HG02981 (cell line): ENCODE measurements around the gene NHS.
"Not testable (repeated sequence)": the region's sequence is repeated elsewhere in the genome, so short reads cannot be mapped to it uniquely, and the experiment has no call there.

Experiments used
- ATAC-seq: cut with Tn5 transposase; IDR thresholded peaks from one replicate; pipeline ENCODE4 v1.9.1; 2021; ENCODE audit warnings: mild to moderate bottlenecking, moderate library complexity; ENCODE audit not compliant: unreplicated experiment

NHS gene

DNA sequence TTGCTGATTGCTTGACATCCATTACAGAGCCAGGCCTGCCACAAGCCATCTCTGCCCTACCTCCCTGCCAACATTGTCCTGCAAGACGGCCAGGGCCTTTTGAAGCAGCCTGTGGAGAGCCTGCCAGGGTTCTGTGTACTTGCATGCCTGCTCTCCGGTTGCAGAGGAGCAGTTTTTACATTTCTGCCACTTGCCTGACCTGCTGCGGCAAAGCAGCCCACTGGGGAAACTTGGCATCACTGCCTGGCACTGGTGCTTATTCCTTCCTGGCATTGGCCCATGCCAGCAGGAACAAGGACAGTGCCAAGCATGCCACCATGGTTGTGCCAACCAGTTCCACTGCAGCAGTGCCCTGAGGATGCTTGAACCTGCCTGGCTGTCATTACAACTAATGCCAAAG is 167.1 kb downstream of the NHS start:
- ATAC-seq = no peak

DNA sequence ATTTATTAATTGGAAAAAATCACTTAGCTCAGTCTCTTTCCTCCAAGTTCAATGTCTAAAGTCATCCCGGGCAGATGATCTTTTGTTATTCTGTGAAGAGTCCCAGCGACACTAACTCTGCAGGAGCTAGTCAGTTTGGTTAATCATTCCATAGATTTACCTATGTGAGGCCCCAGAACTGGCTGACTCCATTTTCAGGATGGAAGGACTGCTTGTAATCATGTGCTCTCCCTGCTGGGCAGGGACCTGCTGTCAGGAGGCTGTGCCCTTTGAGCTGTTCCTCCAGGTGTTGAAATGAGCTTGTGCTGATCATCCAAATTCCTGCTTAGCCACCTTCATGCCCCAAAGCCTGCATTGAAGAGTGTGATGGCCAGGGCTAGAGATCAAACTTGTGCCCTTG is 169.8 kb downstream of the NHS start:
- no peak for ATAC-seq

DNA sequence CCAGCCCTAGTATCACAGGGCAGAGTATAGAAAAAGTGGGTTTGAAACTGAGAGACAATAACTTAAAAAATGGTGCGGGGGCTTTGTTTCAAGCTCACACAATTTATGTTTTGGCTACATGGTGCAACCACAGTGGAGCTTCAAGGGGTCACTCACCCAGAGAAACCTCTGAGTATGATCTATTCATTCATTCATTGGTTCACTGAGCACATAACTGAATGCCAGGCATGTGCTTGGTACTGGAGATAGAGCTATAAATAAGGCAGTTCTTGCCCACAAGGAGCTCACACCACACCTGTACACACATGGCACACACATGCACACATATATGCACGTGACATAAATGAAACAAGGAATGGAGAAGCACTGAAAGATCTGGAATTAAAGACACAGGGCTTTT is 171.4 kb downstream of the NHS start:
- no peak for ATAC-seq

DNA sequence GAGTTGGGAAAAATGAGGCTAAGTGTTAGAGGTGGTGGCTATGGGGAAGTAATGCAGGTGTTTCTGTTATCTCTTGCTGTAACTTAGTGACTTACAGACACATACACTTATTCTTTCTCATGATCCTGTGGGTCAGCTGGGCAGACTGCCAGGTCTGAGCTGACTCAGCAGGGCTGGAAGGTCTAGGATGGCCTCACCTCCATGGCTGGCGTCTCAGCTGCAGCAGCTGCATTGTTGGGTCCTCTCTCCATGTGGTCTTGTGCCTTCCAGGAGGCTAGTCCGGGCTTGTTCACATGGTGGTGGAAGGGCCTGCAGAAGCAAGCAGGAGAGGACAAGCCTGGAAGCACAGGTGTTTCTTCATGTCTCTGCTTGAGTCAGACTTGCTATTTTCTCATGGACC is 172.7 kb downstream of the NHS start:
- peak; percentile 81 for ATAC-seq

DNA sequence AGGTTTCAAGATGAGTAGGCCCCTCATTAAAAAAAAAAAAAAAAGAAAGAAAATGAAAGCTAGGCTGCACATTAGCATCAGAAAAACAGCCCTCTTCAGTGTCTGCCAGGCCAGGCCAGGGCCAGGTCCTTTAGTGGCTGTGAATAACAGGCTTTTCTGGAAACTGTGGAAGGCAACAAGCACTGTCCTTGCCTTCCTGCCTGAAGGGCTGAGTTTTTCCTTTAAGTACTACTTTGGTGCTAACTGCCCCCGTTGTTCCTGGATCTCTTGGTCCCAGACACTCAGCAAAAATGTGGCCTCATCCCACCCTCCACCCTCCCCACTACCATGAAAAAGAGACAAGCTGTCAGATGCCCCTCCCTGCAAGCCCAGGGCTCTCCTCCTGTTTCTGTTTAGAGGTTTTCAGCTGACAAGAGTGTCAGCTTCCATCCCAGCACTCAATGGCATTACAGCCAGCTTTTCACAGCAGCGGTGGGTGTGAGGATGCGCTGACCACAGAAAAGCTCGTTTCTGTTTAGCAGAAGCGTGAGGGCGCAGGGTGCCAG is 174.2 kb downstream of the NHS start:
- no peak for ATAC-seq

DNA sequence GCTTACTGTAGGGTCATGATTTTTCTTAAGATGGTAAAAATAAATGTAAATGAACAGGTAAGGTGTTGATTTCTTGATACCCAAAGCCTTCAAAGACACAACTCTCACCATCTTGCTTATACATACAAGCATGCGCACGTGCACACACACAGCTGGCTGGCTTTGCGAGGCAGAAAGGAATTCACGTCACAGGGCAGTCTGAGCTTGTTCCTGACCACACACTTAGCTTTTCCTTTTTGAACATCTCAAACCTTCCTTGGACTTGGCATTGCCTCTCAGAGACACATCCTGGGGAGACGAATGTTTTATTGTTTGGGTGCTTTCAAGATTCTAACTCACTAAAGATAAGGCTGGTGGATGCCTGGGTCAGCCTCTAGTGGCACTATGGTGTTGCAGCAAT is 175.0 kb downstream of the NHS start:
- no peak for ATAC-seq

DNA sequence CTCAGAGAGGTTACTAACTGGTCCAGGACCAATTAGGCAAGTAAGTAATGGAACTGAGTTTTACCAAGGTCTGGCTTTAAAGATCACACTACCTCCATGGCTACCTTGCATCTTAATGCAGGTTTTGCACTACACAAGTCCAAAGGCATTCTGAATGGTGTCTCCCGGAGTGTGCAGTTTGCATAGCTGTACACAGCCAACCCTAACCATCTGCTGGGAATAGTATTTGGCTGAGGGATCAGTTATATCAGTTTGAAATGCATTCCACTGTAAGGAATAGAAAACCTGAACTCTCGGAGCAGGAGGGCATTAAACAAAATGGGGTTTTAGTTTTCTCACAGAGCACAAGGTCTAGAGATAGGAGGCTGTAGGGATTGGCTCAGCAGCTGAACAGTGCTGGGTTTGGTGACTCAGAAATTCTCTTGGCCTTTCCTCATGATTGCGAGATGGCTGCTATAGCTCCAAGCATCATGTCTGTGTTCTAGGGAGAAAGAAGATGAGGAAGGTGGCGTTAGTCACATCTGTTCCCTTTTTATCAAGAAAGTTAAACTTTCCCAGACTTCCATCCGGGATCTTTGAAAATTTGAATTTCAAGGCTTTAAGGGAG is 177.1 kb downstream of the NHS start:
- no peak for ATAC-seq

DNA sequence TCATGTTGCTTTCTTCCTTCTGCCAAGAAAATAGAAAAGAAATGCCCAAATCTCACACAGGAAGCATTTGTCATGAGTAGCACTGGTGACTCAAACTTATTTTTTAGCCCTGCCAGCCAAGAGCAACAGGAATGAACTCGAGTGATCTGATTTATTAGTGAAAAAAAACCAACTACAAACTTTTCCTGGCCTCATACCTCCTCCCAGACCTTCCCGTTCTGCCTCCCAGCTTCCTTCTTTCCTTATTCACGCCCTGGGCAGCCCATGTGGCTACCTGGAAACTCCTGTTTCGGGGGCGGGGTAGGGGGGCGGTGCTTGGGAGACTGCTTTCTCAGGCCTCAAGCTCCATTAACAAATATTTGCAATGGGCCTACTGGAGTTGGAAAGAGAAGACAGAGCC is 178.5 kb downstream of the NHS start:
- no peak for ATAC-seq

DNA sequence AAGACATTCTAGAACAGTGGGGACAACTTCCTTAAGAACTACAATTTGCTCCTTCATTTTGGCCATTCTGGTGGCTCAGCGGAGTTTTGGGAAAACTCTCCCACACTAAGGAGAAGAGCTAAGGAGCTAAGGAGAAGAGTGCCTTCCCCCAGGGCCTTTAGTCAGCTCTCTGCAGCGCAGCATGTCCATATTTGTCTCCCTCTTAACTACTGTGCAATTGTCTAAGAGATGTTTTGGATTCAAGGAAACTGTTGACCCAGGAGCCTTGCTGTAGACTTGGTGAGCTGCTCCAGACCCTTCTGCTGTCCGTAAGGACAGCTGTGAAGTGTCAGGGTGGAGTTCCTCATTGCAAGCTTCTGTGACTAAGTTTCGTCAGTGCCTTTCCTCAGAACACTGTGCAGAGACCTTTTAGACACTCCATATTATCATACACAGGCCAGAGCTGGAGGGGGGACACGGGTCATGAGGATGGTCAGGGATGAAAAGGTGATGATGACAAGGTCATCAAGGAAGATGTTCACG is 179.0 kb downstream of the NHS start:
- ATAC-seq = no peak

DNA sequence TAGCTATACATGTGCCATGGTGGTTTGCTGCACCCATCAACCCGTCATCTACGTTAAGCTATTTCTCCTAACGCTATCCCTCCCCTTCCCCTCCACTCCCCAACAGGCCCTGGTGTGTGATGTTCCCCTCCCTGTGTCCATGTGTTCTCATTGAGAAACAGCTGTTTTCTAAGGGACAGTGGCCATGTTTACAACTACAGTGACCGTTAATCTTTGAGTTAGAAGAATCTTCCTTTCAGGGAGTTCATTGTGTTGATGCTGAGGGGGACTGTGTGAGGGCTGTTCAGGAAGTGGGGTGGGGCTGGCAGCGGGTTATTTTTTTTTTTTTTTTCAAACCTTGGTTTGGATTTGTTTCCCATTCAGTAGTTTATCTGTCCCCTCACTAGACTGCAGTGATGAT is 179.9 kb downstream of the NHS start:
- no peak for ATAC-seq

DNA sequence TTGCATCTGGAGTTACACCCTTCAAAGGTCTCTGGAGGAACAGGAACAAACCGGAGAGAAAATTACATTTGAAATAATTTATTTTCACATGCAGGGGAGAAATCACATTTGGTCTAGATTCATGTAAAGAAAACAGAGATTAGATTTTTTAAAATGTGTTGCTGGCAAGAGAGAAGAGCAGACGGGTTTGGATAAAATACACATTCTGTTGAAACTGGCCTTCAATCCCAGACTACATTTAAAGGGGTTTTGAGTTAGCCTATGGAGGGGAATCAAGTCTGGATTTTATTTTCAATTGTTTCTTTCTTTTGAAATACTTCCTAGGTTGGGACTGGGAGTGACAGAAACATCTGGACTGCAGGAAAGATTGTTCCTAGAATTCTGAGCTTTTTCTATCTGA is 180.8 kb downstream of the NHS start:
- ATAC-seq = no peak

DNA sequence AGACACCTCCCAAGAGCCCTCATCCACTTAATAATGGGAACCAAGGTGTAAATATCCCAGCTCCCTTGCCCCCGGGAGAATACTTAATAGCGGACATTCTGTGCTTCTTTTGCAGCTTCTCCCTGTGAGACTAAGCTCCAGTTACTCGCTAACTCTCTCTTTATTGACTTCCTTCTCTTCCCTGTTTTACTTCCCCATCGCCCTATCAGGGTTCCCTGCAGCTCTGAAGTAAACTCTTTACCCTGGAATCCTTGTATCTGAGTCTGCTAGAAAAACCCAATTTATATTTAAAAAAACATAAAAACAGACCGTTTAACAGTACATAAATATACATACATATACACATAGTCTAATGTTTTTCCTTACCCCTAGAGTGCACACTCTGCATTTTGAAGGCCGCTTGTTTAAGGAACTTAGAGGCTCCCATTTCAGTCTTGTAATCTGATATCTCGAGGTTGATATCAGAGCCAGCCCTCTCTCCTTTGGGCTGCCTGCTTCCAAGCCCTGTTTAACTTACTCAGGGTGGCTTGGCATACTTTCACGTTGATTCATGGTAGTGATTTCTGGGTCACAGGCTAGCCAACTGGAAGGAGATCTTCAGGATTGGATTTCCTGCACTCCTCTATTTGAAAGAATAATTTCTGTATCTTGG is 184.9 kb downstream of the NHS start:
- ATAC-seq = no peak

DNA sequence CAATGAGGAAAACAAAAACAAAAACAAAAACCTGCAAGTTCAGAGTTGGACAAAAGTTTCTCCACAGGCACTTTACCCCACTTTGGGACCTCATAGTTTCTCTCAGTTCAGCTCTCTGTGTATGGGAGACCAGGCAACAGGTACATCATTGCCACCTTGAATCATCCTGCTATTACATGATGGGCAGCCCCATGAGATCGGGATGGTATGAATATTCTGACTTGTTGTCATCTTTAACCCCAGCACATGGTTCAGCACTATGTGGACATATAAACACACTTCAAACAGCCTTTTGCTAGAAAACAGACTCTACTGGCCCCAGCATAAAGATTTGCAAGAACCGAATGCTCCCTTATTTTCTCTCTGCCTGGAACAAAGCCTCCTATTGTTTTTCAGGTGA is 185.4 kb downstream of the NHS start:
- no peak for ATAC-seq

DNA sequence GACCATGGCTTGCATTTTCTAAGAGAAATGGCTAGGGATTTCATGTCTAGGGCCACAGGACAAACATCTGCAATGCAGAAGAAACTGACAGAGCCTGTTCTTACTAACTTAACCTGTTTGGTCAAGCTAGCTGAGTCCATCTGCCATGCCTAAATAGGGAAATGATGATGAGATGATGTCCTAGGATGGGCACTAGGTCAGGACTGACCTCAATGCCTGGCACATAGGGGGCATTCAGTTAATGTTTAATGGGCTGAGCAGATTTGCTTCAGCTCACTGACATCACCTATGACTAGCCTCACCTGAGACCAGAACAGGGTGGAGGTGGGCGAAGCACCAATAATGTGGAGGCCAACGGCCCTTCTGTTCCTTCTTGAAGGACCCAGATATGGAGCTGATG is 188.1 kb downstream of the NHS start:
- ATAC-seq = no peak

DNA sequence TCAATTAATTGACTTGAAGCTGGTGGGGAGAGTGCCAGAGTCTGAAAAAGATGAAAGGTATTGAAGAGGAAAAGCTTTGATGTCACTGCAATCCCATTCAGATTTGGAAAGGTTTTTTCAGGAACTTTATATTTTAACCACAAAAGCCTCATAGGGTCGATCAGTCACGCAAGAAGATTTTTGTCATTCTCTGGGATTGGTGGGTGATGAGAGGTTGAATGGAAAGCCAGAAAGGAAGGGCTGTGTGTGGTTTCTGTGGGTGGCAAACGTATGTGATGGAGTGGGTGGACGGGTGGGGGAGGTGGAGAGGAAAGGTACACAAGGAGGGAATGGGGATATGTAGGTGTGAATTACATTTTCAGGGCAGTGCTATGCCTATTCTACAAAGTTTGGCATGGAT is 188.5 kb downstream of the NHS start:
- ATAC-seq = no peak

DNA sequence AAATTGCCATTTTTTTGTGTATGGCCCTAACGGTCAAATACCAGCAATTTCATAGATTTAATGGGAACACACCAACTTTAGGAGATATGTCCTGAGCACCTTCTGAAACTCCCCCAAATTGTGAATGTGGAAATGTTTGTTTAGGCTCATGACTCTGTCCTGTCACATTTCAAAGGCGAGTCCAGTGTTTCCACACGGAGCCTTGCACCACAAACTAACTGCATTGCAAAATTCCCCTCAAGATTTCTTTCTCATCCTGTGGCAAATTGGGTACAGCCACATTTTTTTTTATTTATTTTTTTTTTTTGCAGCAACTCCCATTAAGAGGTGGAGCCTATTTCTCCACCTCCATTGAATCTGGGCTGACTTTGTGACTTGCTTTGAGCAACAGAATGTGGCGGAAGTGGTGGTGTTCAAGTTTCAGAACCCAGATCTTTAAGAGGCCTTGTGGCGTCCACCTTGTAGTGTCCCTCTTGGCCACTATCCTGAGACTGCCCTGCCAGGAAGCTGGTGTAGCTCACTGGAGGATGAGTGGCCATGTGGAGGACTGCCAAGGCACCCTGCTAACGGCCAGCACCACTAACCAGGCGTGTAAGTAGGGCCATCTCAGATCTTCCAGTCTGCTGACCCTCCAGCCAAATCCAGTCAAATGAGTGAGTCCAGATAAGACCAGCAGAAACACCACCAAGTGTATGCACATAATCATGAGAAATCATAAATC is 189.8 kb downstream of the NHS start:
- no peak for ATAC-seq

DNA sequence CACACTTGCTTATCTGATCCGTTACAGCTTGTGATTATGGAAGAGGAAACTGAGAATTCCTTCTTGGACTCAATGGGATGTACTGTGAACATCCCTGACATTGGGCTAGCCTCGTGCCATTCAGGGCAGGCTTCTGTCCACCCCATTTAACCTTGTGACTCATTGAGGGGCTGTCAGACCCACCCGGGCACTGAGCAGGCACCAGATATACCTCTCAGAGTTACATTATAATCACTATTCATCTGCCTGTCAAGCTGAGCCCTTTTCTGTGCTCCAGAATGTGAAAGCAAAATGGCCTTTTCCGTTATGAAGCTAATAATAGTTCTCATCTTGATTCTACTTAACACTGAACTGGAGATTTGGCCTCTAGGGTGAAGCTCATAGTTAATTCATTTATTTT is 191.7 kb downstream of the NHS start:
- no peak for ATAC-seq

DNA sequence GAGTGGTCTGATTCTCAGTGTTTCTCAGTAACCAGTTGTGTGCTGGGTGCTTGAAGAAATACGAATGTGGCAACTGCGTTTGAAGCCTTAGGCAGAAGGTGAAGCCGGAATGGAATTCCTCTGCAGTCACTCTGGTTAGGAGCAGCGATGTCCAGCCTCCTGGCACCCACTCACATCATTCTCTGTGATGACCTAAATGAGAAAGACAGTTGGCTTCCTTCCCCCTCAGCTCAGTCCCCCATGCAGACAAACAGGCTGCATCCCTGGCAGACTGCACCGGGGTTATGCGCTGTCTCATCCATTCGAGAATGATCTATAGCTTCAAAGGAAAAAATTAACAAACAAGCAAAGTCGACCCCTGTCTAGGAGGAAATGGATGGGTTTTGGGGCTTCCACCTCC is 192.2 kb downstream of the NHS start:
- ATAC-seq = no peak

DNA sequence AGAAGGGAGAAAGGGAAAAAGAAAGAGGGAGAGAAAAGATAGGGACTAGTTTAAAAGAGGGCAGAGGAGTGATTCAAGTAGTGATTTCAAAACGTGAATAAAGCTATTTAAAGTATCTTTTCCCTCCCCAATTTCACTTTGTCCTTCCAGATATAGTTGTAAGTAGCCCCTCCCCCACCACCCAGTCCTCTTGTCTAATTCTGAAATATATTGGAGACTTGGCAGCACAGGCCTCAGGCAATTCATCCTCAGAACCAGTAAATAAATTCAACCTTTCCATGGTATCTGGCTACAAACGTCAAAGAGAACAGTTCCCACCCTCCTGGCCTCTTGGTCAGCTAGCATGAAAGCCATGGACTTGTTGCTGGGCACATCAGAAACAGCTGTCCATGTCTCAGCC is 192.8 kb downstream of the NHS start:
- ATAC-seq = no peak

DNA sequence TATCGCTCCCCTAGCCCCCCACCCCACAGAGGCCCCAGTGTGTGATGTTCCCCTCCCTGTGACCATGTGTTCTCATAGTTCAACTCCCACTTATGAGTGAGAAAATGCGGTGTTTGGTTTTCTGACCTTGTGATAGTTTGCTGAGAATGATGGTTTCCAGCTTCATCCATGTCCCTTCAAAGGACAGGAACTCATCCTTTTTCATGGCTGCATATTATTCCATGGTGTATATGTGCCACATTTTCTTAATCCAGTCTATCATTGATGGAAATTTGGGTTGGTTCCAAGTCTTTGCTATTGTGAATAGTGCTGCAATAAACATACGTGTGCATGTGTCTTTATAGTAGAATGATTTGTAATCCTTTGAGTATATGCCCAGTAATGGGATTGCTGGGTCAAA is 193.8 kb downstream of the NHS start:
- ATAC-seq = not testable (repeated sequence)

DNA sequence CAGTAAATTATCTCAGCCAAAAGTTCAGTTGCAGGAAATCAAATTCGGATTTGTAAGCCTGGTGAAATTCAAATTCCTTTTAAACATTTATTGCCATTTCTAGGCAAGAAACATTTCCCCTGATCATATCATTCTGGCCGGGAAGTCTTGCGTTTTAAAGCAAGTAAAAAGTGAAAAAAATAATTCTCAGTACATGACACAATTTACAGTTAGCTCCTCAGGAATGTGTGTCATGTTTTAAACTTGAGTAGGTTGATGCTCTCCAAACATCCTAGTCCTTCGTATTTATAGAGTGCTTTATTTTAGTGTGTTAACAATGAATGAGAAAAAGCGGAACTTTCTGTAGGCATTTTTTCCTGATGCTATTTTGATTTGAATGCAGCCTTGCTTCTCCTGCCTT is 204.0 kb downstream of the NHS start:
- ATAC-seq = no peak

DNA sequence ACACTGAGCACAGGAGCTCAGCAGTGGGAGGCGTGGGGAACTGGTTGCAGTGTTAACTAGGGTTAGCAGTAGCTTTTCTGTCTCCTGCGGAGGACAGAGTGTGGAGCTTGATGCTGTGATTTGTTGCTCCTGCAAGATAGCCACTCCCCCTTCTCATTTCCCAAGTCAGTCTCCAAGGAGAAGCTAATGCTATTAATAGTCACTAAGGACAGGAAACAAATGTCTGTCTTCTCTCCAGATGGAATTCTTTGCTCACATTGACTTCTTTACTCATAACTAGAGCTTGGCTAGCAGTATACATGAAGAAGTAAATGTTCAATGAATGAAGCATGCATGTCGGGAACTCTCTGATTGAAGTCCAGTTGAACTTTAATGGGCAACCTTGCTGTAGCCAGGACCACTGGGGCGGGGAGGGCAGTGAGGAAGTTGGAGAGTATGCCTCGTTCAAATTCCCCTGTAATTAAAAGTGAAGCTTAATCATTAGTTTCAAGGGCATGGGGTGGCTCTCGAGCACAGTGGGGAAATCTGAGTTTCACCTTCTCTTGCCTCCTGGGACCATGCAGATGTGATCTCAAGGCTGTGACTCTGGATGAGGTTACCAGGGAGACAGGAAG is 205.6 kb downstream of the NHS start:
- no peak for ATAC-seq
